SK-N-MC (cell line): ENCODE measurements around the gene HACL1.

Experiments used
- DNase-seq: peaks from one replicate; pipeline ENCODE4 v3.0.0-alpha.2; 2011; ENCODE audit warnings: low read depth, low spot score
- H3K27ac ChIP-seq: fragments of 200-600 bp; sonication (generic); 2 replicates; pipeline ENCODE4 v1.5.1; 2016; ENCODE audit warnings: mixed run types
- H3K36me3 ChIP-seq: fragments of 200-600 bp; sonication (generic); 2 replicates; pipeline ENCODE4 v1.6.1; 2017; ENCODE audit warnings: antibody characterized with exemption, low read length, mixed read lengths; ENCODE audit not compliant: insufficient read depth
- H3K4me3 ChIP-seq: fragments of 200-600 bp; sonication (generic); 2 replicates; pipeline ENCODE4 v1.5.1; 2016
- H3K9ac ChIP-seq: fragments of 200-600 bp; sonication (generic); 2 replicates; pipeline ENCODE4 v1.8.0; 2017; ENCODE audit warnings: mixed run types, mixed read lengths; ENCODE audit not compliant: insufficient read length
- H3K9me3 ChIP-seq: fragments of 200-600 bp; sonication (generic); 2 replicates; pipeline ENCODE4 v1.6.1; 2017; ENCODE audit warnings: low read depth, mild to moderate bottlenecking, antibody characterized with exemption, low read length, moderate library complexity, mixed read lengths
- EZH2 ChIP-seq: fragments of 200-600 bp; sonication (generic); IDR thresholded peaks from one replicate; pipeline ENCODE4 v1.6.1; 2017; ENCODE audit warnings: antibody characterized with exemption
- FOXP2 ChIP-seq: optimal IDR thresholded peaks from 2 replicates; pipeline ENCODE3; 2011; ENCODE audit warnings: mild to moderate bottlenecking, moderate library complexity; ENCODE audit not compliant: insufficient read depth; ENCODE audit errors: extremely low read length, control extremely low read depth
- POLR2AphosphoS5 ChIP-seq: IDR thresholded peaks from 2 replicates; pipeline ENCODE4 v1.6.1; 2012; ENCODE audit warnings: mild to moderate bottlenecking, low read depth, low read length, borderline replicate concordance

HACL1 gene

GRCh38 chr3:15595955-15596354 is 5.4 kb downstream of the HACL1 start:
- no peak overlapping the region for H3K27ac ChIP-seq
- no peaks in the 10 kb centered on the region for H3K36me3 ChIP-seq
- DNase-seq: no peak
- no peak overlapping the region for H3K4me3 ChIP-seq
- no peak overlapping the region for H3K9ac ChIP-seq
- TF ChIP-seq FOXP2 (no peak), EZH2 (no peak), POLR2AphosphoS5 (no peak)
- H3K9me3 ChIP-seq: no peaks in the 10 kb centered on the region

GRCh38 chr3:15592968-15593367 is 8.4 kb downstream of the HACL1 start:
- no peak overlapping the region for H3K27ac ChIP-seq
- no peak overlapping the region for H3K9ac ChIP-seq
- TF ChIP-seq EZH2 (no peak), FOXP2 (no peak), POLR2AphosphoS5 (no peak)
- no peaks in the 10 kb centered on the region for H3K36me3 ChIP-seq
- H3K4me3 ChIP-seq: no peak overlapping the region
- H3K9me3 ChIP-seq: no peaks in the 10 kb centered on the region
- no peak for DNase-seq

DNA sequence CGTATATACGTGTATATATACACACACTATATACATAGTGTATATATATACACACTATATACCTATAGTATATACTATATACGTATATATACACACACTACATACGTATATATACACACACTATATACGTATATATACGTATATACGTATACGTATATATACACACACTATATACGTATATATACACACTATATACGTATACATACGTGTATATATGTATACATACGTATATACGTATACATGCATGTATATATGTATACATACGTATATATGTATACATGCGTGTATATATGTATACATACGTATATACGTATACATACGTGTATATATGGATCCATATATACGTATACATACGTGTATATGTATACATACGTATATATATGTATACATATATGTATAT is 9.4 kb downstream of the HACL1 start:
- no peak overlapping the region for H3K9ac ChIP-seq
- H3K4me3 ChIP-seq: no peak overlapping the region
- H3K27ac ChIP-seq: no peak overlapping the region
- TF ChIP-seq EZH2 (no peak), FOXP2 (no peak), POLR2AphosphoS5 (no peak)
- H3K9me3 ChIP-seq: no peaks in the 10 kb centered on the region
- no peak for DNase-seq
- no peaks in the 10 kb centered on the region for H3K36me3 ChIP-seq

DNA sequence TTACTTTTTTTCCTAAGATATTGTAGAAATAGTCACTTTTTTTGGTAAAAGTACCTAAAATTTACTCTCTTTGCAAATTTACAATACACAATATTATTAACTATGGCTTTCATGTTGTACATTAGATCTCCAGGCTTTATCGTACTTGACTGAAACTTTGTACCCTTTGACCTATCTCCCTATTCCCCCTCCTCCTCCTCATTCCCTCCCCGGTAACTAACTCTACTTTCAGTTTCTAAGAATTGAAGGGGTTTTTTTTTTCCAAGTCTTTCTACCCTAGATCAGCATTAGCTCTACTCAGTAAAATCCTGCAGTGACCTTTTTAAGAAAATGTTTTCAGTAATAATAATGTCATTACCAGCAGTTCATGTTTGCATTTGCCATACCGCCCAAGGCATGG is 10.1 kb downstream of the HACL1 start:
- no peak overlapping the region for H3K27ac ChIP-seq
- no peaks in the 10 kb centered on the region for H3K36me3 ChIP-seq
- H3K9ac ChIP-seq: no peak overlapping the region
- no peak overlapping the region for H3K4me3 ChIP-seq
- no peak for DNase-seq
- H3K9me3 ChIP-seq: no peaks in the 10 kb centered on the region
- TF ChIP-seq FOXP2 (no peak), EZH2 (no peak), POLR2AphosphoS5 (no peak)

- Histone ChIP-seq H3K27ac (no peak overlapping the region), H3K4me3 (no peak overlapping the region), H3K9me3 (no peaks in the 10 kb centered on the region), H3K36me3 (no peaks in the 10 kb centered on the region), H3K9ac (no peak overlapping the region)
- TF ChIP-seq EZH2: no peak
- no peak for TF ChIP-seq FOXP2
- no peak for TF ChIP-seq POLR2AphosphoS5
- DNase-seq: no peak
Observed at GRCh38 chr3:15585111-15585845, 16.1 kb downstream of the HACL1 start.

GRCh38 chr3:15581471-15582394 is 19.6 kb downstream of the HACL1 start:
- H3K9me3 ChIP-seq: no peaks in the 10 kb centered on the region
- no peak overlapping the region for H3K4me3 ChIP-seq
- no peaks in the 10 kb centered on the region for H3K36me3 ChIP-seq
- no peak overlapping the region for H3K9ac ChIP-seq
- H3K27ac ChIP-seq: no peak overlapping the region
- TF ChIP-seq FOXP2: no peak
- TF ChIP-seq POLR2AphosphoS5: no peak
- TF ChIP-seq EZH2: no peak
- DNase-seq: no peak

DNA sequence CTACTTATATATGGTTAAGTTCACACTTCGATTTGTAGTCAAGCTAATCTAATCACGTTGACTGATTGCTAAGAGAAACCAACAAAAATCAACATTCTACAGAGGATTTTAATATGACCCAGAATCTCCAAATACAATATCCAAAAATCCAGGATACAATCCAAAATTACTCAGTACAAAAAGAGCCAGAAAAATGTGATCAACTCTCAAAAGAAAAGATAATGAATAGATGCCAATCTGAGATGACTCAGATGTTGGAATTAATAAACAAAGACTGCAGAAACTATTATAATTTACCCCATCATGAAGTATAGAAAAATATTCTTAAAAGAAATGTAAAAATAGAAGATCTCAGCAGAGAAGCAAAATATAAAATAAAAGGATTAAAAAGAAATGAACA is 22.3 kb downstream of the HACL1 start:
- Histone ChIP-seq H3K9me3 (no peaks in the 10 kb centered on the region), H3K4me3 (no peak overlapping the region), H3K36me3 (no peaks in the 10 kb centered on the region), H3K27ac (no peak overlapping the region), H3K9ac (no peak overlapping the region)
- no peak for DNase-seq
- TF ChIP-seq POLR2AphosphoS5: no peak
- TF ChIP-seq EZH2: no peak
- no peak for TF ChIP-seq FOXP2

GRCh38 chr3:15578289-15578867 is 23.0 kb downstream of the HACL1 start:
- Histone ChIP-seq H3K9me3 (no peaks in the 10 kb centered on the region), H3K36me3 (no peaks in the 10 kb centered on the region), H3K4me3 (no peak overlapping the region), H3K27ac (no peak overlapping the region), H3K9ac (no peak overlapping the region)
- TF ChIP-seq FOXP2 (no peak), POLR2AphosphoS5 (no peak), EZH2 (no peak)
- DNase-seq: no peak
